Gastroesophageal sphincter (tissue), 3 donors: Measurements from ENCODE around the gene GOLGA6L7.

ENCODE experiments used
- POLR2AphosphoS5 ChIP-seq: sonication (generic); formaldehyde crosslinking; IDR thresholded peaks from one replicate; pipeline ENCODE4 v1.6.1; 2017; ENCODE audit warnings: antibody characterized with exemption
- TF ChIP-seq, protein P1 (sequence below), 4 experiments: fragments of 200-600 bp in 2 of 4; fragments of 450-650 bp in 2 of 4; sonication (generic) in 1 of 4; IDR thresholded peaks; one replicate each; pipeline ENCODE4 v1.5.1; 2017 to 2019; ENCODE audit warnings: antibody characterized with exemption in 4 of 4, mild to moderate bottlenecking in 2 of 4, moderate library complexity in 2 of 4

- TF ChIP-seq POLR2AphosphoS5, result no peak
- TF ChIP-seq, protein P1, sequence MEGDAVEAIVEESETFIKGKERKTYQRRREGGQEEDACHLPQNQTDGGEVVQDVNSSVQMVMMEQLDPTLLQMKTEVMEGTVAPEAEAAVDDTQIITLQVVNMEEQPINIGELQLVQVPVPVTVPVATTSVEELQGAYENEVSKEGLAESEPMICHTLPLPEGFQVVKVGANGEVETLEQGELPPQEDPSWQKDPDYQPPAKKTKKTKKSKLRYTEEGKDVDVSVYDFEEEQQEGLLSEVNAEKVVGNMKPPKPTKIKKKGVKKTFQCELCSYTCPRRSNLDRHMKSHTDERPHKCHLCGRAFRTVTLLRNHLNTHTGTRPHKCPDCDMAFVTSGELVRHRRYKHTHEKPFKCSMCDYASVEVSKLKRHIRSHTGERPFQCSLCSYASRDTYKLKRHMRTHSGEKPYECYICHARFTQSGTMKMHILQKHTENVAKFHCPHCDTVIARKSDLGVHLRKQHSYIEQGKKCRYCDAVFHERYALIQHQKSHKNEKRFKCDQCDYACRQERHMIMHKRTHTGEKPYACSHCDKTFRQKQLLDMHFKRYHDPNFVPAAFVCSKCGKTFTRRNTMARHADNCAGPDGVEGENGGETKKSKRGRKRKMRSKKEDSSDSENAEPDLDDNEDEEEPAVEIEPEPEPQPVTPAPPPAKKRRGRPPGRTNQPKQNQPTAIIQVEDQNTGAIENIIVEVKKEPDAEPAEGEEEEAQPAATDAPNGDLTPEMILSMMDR (IDR thresholded peaks at IDR 0.05), result no peak
Observed at GRCh38 chr15:28875461-28876000, 27.1 kb upstream of the GOLGA6L7 start.
